ENCODE results near the gene AKR1C8.
"Not testable (repeated sequence)": the region's sequence is repeated elsewhere in the genome, so short reads cannot be mapped to it uniquely, and the experiment has no call there.

Gene AKR1C8

DNA sequence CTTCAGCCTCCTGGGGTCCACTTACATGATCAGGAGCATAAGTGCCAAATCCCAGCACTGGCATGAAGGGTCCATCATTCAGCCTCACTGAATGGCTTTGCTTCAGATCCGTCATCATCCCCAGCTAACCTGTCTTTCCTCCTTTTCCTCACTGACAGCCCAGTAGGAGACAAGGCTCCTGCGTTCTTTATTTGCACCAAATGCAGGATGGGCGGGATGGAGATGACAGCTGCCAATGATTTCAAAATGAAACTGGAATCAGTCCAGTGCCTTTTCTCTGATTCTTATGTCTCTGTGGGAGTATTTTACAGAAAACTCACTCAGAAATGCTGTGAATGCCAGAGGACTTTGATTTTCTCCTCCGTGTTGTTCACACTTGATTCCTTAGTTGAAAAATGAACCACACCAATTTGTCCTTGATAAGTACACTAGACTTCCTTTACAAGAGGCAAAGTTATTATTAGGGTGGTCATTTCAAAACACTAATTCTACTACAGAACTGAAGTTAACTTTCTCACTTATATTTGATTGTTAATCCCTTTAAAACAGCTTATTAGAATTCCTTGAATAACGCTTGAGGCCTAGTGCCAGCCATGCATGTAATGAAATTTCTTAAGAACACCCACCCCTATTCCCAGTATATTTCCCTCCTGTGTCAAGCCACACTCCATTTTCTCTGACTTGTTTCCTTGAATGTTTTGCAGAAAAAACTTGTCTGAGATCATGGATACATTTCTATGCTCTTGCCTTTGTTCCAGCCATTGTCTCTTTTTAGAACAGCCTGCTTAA, at the start of gene AKR1C8:
Gene AKR1C8, minus strand, starts transcription at position 164 of the 789 bp plus-strand sequence. Its CDS starts 46 bp downstream, at position 118.
- no peak for DNase-seq

DNA sequence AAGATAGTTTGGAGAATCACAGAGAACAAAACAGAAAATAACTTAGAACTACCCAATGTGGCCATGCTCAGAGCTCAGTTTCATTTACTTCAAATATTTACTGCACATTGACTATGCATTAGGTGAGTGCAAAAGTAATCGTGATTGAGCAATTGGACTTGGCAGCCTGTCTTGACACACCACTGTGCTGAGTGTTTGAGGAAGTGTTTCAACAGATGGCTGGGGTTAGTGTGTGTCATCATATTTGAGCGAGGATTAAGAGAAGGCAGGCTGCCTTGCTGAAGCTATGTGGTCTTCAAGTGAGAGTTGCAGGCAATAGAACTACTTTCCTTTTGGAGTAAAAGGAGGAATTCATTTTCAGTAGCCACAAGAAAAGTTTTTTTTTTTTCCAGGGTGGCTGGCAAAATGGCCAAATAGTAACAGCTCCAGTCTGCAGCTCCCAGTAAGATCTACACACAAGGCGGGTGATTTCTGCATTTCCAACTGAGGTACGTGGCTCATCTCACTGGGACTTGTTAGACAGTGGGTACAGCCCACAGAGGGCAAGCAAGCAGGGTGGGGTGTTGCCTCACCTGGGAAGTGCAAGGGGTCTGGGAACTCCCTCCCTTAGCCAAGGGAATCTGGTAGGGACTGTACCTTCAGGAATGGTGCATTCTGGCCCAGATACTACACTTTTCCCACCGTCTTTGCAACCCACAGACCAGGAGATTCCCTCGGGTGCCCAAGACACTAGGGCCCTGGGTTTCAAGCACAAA, 49.3 kb upstream of the AKR1C8 start:
- DNase-seq, result no peak

DNA sequence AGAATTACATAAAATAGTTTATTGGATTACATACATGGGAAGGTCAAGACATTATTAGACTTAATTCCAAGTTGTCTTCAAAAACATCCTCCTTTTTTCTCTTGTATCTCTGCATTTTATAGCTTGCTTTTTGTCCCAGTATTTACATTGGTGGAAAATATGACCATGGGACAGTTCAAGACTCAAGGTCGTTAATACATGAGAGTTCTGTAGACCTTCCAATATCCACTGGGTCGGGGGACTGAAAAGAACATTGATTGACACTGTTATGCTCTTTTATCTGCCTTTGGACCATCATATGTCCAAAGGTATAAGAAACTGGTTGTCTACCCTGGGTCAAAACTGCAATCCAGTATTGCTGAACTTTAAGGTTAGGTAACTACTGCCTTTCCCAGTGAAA, 48.4 kb upstream of the AKR1C8 start:
- no peak for DNase-seq

DNA sequence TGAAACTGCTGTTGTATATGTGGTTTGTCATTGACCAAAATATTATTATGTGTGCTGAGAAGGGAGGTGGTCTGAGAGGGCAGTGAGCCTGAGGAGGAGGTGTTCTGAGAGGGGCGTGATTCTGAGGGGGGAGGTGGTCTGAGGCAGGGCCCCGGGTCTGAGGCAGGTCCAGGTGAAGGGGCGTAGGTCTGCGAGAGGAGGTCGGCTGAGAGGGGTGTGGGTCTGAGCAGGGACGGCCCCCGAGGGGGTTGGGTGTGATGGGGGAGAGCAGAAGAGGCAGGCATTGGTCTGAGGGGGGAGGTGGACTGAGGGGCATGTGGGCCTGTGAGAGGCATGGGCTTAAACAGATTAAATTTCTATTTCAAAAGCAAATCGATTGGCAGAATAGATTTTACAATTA, 44.1 kb upstream of the AKR1C8 start:
- no peak for DNase-seq

DNA sequence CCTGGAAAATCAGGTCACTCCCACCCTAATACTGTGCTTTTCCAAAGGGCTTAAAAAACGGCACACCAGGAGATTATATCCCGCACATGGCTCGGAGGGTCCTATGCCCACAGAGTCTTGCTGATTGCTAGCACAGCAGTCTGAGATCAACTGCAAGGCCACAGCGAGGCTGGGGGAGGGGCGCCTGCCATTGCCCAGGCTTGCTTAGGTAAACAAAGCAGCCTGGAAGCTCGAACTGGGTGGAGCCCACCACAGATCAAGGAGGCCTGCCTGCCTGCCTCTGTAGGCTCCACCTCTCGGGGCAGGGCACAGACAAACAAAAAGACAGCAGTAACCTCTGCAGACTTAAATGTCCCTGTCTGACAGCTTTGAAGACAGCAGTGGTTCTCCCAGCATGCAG, 38.0 kb upstream of the AKR1C8 start:
- DNase-seq, result not testable (repeated sequence)

DNA sequence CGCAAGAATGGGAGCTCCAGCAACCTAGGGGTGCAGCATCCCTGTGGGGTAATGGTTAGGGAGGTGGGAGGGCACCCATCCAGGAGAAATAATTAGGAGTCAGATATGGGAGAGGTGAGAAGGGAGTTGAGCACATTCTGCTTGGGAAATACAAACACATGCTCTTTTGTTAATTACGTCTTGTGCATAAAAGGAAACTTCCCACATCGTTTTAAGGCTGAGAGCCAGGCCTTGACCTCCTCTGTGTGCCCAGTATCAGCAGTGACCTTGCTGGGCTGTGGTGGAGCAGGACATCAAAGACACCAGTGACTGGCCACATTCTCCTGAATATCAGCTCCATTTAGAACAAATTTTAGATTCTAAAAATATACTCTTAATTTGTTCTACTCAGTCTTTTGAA, 34.3 kb upstream of the AKR1C8 start:
- DNase-seq, result no peak

DNA sequence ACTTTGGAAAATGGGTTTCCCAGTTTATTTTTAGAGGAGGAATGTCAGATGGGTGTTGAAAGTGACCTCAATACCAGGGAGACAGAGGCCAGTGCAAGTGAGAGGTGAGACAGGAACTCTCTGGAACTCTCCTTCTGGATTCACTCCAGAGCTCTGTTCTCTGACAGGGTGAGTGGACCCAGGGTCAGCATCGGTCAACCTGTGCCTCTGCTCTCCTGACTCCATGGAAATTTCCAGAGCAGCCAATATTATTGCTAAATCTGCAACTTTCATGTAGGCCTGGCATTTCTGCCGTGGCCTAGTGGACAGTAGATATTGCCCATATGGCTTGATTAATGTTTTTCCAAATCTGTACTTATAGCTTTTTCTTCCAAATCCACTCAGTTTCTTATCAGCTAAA, 31.9 kb upstream of the AKR1C8 start:
- no peak for DNase-seq

DNA sequence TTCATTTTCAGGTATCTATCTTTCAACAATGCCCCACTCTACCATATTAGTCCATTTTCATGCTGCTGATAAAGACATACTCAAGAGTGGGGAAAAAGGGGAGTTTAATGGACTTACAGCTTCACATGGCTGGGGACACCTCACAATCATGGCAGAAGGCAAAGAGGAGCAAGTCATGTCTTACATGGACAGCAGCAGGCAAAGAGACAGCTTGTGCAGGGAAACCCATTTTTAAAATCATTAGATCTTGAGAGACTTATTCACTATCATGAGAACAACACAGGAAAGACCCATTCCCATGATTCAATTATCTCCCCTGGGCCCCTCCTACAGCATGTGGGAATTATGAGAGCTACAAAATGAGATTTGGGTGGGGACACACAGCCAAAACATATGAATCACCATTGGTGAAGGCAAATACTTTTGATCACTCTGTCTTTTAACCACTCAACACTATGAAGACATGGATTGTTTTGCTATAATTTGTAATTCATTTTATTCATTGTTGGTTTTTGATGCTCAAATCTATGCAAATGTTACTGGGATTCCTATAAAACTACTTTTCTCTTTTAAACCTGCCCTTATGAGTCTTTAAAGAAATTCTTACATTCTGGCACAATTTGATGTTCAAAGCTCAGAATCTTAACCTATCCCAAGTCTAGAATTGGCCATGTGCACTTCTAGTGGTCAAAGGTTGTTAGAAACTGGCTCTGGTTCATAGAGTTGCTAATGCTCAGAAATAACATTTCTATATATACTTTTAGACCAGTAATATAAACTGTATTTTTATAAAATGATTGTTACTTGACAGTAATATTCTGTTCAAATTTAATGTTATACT, 27.0 kb upstream of the AKR1C8 start:
- no peak for DNase-seq

DNA sequence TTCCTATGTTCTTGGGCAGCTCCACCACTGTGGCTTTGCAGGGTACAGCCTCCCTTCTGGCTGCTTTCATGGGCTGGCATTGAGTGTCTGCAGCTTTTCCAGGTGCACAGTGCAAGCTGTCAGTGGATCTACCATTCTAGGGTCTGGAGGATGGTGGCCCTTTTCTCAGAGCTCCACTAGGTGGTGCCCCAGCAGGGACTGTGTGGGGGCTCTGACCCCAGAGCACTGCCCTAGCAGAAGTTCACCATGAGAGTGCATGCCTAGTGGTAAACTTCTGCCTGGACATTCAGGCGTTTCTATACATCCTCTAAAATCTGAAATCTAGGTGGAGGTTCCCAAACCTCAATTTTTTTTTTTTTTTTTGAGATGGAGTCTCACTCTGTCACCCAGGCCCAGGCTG, 25.3 kb upstream of the AKR1C8 start:
- not testable (repeated sequence) for DNase-seq

DNA sequence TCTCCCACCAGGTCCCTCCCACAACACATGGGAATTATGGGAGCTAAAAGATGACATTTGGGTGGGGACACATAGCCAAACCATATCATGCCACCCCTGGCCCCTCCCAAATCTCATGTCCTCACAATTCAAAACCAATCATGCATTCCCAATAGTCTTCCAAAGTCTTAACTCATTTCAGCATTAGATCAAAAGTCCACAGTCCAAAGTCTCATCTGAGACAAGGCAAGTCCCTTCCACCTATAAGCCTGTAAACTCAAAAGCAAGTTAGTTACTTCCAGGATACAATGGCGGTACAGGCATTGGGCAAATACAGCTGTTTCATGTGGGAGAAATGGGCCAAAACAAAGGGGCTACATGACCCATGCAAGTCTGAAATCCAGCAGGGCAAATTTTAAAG, 24.8 kb upstream of the AKR1C8 start:
- DNase-seq, result not testable (repeated sequence)

DNA sequence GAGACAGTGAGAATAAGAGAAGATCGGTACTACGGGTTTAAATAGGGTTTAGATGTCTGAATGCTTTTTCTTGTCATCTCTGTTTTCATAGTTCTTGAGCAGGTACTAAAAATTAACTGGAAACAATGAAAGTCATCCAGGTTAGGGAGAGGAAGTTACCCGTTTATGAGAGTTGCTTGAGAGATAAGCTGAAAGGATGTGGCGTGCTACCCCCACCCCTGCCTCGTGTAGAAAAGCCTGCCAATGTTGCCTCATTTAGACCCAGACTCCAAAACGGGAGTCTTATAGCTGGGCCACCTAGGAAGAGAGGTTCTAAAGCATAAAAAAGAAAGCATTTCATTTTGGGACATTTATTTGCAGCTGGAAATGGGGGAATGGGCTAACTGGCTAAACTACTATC, 21.8 kb upstream of the AKR1C8 start:
- no peak for DNase-seq

DNA sequence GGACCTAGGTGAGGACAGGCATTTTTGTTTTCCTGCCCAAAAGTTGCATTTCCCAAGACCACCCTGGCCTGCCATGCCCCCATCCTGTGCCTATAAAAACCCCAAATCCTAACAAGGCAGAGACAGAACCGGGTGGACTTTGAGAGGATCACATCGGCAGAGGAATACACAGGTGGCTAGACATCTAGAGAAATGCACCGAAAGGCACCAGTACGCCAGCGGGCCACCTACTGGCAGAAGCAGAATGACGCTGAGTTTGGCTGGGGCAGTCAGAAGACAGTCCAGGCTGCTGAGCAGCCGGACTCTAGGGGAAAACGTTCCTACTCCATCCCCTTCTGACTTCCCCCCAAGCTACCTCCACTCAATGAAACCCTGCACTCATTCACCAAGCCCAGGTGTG, 14.4 kb upstream of the AKR1C8 start:
- no peak for DNase-seq

DNA sequence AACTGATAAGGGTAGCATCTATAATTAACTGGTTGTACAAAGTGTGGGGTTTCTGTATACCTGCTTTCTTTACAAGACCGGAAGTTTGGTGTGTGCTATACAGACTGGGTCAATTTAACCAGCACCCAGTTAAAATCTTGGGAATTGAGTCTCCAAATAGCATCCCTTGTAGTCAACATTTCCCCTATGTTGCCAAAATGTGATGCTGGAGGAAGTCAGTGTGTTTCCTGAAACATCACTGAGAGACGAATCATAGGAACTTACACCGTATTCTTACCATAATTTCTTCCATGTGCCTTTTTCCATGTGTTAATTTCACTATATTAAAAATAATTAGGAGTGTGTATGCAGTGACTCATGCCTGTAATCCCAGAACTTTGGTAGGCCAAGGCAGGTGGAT, 13.4 kb upstream of the AKR1C8 start:
- DNase-seq, result no peak

DNA sequence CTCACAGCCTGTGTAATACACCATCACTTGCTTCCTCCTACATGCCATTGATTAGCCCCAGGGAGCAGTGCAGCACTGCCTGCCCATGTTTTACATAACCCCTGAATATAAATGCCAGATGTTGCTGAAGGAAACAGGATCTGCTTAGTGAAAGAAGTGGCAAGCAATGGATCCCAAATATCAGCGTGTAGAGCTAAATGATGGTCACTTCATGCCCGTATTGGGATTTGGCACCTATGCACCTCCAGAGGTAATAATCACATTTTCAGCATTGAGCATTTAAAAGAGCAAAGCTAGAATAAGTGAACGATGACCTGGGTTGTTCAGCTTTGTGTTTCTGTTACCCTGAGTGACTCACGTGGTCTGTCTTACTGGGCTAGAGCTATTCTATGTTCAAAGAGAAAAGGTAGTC, 11.8 kb upstream of the AKR1C8 start, which contains the start of gene AKR1C4:
Gene AKR1C4, plus strand, starts transcription at position 136 of the 412 bp plus-strand sequence. Its CDS starts 31 bp downstream, at position 167.
- DNase-seq, result no peak

DNA sequence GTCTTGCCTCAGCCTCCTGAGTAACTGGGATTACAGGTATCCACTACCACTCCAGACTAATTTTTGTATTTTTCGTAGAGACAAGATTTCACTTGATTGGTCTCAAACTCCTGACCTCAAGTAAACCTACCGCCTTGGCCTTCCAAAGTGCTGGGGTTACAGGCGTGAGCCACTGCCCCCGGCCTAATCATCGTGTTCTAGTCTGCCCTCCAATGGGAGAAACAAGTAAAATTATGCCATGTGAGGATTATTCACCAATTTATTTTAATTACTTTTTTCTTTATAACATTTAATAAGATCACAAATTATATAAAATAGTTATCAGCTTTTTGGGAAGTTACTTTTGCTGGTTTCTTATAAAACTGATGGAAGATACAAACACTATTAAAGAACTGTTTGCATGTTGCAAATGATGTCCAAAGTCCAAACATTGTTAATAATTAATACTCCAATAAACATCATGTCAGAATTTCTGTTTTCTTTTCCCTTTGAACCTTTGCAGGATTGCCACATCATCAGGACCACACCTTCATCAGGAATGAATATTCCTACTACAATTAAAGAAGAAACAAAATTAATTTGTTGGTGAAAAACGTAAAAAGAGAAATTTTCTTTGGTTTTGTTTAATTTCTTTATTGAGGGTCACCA, 10.9 kb upstream of the AKR1C8 start:
- DNase-seq, result no peak

DNA sequence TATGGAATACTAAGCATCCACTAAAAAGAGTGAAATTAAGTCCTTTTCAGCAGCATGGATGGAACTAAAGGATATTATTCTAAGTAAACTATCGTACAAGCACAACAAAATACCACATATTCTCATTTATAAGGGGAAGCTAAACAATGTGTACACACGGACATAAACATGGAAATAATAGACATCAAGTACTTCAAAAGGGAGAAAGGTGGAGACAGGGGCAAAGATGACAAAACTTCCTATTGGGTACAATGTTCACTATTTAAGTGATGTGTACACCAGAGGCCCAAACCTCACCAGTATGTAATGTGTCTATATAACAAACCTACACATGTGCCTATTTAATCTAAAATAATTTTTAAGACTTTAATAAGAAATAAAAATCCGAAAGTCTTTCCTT, 9.5 kb upstream of the AKR1C8 start:
- DNase-seq, result no peak

DNA sequence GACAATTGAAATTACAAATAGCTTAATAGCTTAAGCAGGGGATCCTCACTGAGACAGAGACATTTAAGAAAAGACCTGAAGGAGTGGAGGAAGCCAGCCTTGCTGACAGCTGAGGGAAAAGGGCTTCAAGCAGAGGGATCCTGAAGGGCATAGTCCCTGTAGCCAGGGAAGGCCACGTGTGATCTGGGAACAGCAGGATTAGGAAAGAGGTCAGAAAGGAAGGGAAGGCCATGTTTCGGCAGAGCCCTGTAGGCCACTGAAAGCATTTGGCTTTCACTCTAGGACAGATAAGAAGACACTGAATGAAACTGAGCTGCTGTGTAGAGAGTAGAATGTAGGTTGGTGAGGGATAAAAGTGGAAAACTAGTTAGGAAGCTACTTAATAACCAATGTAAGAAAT, 3.4 kb upstream of the AKR1C8 start:
- no peak for DNase-seq

DNA sequence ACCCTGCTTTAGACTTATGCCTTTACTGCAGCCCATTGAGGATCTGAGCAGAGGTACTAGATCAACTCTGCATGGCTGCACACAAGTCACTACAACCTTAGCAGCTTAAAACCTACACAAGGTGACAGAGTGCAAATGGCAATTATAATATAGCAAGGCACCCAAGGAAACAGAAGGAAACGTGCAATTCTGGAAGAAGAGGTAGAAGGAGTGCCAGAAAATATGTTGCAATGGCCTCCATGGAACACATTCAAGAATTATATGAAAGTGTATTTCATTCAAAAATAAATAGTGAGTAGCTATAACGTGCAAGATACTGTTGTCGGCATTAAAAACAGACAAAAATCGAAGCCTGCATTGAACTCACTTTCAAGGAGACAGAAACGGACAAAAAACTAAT, 2.9 kb upstream of the AKR1C8 start:
- no peak for DNase-seq

DNA sequence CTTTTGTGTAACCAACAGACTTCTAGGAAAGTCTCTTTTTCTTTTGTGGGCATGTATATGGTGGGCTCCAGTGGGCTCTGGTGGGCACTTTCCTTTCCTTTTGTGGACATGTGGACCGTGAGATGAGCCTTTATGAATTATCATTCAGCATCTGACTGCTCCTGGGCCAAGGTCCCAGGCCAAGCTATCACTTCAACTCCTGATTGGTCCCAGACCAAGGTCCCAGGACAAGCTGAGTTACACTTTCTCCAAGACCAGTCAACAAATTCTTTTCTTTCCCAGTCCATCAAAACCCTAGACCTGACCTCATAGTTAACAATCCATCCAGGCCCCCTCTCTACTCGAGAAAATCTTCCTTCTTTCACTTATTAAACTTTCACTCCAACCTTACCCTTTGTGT, 1.0 kb downstream of the AKR1C8 start:
- no peak for DNase-seq

DNA sequence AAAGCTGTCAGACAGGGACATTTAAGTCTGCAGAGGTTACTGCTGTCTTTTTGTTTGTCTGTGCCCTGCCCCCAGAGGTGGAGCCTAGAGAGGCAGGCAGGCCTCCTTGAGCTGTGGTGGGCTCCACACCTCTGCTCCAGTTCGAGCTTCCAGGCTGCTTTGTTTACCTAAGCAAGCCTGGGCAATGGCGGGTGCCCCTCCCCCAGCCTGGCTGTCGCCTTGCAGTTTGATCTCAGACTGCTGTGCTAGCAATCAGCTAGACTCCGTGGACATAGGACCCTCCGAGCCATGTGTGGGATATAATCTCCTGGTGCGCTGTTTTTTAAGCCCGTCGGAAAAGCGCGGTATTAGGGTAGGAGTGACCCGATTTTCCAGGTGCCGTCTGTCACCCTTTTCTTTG, 4.4 kb downstream of the AKR1C8 start:
- not testable (repeated sequence) for DNase-seq

DNA sequence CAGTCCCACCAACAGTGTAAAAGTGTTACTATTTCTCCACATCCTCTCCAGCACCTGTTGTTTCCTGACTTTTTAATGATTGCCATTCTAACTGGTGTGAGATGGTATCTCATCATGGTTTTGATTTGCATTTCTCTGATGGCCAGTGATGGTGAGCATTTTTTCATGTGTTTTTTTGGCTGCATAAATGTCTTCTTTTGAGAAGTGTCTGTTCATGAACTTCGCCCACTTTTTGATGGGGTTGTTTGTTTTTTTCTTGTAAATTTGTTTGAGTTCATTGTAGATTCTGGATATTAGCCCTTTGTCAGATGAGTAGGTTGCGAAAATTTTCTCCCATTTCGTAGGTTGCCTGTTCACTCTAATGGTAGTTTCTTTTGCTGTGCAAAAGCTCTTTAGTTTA, 9.4 kb downstream of the AKR1C8 start:
- DNase-seq, result not testable (repeated sequence)

DNA sequence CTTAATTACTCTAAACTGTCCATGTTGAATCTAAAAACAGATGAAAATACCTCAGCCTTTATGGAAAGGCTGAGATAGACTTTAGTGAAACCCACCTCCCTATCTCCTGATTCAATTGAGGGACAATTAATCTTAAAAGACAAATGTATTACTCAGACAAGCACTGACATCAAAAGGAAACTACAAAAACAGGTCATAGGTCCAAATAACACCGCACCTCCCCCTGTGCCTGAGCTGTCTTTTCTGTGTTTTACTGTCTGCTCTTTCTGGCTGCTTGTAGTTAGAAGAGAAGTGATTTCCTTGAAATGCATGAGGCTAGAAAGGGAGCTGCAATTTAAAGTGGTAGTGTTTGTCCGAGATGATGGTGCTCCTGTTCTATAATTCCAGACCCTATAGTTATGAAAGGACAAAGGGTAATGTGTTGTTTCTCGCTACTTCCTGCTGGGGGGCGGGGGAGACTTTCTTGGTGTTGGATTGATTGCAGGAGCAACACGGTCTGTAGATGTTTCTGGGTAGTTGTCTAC, 16.0 kb downstream of the AKR1C8 start:
- no peak for DNase-seq

DNA sequence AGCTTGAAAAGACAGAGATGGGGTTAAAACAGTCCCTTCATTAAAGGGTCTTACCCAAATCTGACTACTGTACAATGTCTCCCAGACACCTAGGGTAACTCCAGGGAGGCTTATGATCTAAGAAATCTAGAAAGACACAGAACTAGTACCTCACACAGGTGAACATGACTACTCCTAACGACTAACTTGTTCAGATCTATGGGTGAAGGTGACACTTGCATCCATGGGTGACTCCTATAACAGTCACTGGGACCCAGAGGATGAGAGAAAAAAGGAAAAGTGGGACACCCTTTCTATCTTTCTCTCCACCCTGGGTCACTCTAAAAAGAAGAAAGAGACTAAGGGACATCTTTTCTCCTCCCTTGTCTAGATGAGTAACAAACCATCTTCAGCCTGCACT, 19.2 kb downstream of the AKR1C8 start:
- DNase-seq, result no peak
